ENCODE data around the gene CCM2L. TPM values are rescaled to one million over a fixed set of nuclear protein-coding genes. Genes with fewer than 3 reads are reported as not detected.

CCM2L gene
- total RNA-seq (ENCODE audit: low replicate concordance): not detected in 2 replicates

GRCh38 chr20:32010101-32010500, at the start of gene CCM2L:
Gene CCM2L (plus strand): TSS chr20:32010438. CDS start chr20:32010455, 17 bp downstream.
- DNase-seq (ENCODE audit: low read depth): no peak
- TF ChIP-seq, protein P1, sequence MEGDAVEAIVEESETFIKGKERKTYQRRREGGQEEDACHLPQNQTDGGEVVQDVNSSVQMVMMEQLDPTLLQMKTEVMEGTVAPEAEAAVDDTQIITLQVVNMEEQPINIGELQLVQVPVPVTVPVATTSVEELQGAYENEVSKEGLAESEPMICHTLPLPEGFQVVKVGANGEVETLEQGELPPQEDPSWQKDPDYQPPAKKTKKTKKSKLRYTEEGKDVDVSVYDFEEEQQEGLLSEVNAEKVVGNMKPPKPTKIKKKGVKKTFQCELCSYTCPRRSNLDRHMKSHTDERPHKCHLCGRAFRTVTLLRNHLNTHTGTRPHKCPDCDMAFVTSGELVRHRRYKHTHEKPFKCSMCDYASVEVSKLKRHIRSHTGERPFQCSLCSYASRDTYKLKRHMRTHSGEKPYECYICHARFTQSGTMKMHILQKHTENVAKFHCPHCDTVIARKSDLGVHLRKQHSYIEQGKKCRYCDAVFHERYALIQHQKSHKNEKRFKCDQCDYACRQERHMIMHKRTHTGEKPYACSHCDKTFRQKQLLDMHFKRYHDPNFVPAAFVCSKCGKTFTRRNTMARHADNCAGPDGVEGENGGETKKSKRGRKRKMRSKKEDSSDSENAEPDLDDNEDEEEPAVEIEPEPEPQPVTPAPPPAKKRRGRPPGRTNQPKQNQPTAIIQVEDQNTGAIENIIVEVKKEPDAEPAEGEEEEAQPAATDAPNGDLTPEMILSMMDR (IDR thresholded peaks at IDR 0.05; ENCODE audit: insufficient read depth, low read length): no peak
- no peak within 1 kb of the TSS for H3K4me3 ChIP-seq (ENCODE audit: low read depth, low read length)

DNA sequence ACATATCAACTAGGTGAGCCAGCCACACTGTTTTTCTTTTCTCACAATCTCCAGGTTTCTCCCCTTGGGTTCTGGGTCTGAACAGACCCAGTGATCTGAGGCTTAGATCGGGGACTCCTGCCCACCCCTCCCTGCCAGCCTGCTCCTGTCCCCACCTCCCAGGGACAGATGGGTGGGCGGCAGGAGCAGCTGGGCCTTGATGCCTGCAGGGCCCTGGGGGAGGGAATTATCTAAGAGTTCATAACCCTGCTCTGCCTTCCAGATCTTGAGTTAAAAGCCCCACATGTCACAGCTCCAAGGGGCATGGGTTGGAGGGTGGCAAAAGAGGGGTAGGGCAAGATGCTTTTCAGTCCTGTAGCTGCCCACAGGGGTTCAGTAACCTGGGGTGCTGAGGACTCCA, 47.5 kb upstream of the CCM2L start:
- TF ChIP-seq, protein P1 (IDR thresholded peaks at IDR 0.05; ENCODE audit: insufficient read depth, low read length): no peak

DNA sequence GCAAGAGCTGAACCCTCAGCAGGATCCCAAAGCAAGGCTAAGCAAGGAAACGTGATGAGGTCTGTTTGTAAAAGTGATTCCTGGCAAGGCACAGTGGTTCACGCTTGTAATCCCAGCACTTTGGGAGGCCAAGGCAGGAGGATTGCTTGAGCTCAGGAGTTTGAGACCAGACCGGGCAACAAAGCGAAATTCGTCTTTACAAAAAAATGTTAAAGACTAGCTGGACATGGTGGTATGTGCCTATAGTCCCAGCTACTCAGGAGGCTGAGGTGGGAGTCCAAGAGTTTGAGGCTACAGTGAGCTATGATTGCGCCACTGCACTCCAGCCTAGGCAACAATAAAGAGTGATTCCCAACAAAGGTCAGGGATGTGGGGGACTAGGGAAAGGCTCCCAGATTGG, 46.3 kb upstream of the CCM2L start:
- no peak for DNase-seq (ENCODE audit: low read depth)
- H3K4me3 ChIP-seq (ENCODE audit: low read depth, low read length): no peak overlapping the region
- TF ChIP-seq, protein P1 (IDR thresholded peaks at IDR 0.05; ENCODE audit: insufficient read depth, low read length): no peak

More for the DNA sequence above, 47.5 kb upstream of the CCM2L start:
- DNase-seq (ENCODE audit: low read depth): no peak
- H3K4me3 ChIP-seq (ENCODE audit: low read depth, low read length): no peak overlapping the region

GRCh38 chr20:31966991-31967655, 43.1 kb upstream of the CCM2L start:
- H3K4me3 ChIP-seq (ENCODE audit: low read depth, low read length): no peak overlapping the region
- DNase-seq (ENCODE audit: low read depth): no peak

DNA sequence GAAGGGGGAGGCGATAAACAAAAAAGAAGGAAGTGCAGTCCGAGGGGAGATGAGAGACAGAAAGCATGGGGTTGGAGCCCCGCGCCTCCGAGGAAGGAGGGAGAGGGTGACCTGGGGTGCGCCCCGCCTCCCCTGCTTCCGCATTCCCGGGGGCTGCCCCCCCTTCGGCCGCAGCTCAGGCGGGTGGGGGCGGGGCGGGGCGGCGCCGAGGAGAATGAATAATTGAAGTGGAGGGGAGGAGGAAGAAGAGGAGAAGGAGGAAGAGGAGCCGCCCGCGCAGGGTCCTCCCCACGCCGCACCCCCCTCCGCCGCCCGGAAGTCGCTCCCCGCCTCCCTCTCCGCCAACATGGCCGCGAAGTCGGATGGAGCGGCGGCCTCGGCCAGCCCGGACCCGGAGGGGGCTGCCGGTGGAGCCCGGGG, 42.4 kb upstream of the CCM2L start, which contains the start of gene XKR7:
Gene XKR7, plus strand, starts transcription at position 322 of the 420 bp plus-strand sequence. Its CDS starts 25 bp downstream, at position 347.
- no peak for DNase-seq (ENCODE audit: low read depth)
- TF ChIP-seq, protein P1 (IDR thresholded peaks at IDR 0.05; ENCODE audit: insufficient read depth, low read length): no peak
- no peak within 1 kb of the TSS for H3K4me3 ChIP-seq (ENCODE audit: low read depth, low read length)

More at GRCh38 chr20:31966991-31967655, 43.1 kb upstream of the CCM2L start:
- TF ChIP-seq, protein P1 (IDR thresholded peaks at IDR 0.05; ENCODE audit: insufficient read depth, low read length): no peak

DNA sequence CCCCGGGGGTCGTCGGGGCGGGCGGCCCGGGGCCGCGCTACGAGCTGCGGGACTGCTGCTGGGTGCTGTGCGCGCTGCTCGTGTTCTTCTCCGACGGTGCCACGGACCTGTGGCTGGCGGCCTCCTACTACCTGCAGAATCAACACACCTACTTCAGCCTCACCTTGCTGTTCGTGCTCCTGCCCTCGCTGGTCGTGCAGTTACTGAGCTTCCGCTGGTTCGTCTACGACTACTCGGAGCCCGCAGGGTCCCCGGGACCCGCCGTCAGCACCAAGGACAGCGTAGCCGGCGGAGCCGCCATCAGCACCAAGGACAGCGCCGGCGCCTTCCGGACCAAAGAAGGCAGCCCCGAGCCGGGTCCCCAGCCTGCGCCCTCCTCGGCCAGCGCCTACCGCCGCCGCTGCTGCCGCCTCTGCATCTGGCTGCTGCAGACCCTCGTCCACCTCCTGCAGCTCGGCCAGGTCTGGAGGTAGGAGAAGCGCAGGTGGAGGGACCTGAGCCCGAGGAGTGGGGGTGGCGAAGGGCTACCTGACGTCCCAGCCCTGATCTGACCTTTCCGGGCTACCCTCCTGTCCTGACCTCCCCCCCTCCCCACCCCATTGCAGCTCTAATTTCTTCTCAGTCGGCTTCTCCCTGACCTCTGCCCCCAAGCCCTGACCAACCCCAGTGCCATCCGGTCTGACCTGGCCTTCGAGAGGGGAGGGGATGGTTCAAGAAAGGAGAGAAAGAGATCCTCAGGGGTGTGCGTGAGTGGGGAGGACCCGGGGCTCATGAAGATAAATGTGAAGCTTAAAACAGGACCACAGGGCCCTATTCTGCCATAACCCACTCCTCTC, 41.7 kb upstream of the CCM2L start:
- H3K4me3 ChIP-seq (ENCODE audit: low read depth, low read length): no peak overlapping the region
- DNase-seq (ENCODE audit: low read depth): peak; percentile 60
- TF ChIP-seq, protein P1 (IDR thresholded peaks at IDR 0.05; ENCODE audit: insufficient read depth, low read length): no peak
